ENCODE results near the gene HCFC1.
A peak's percentile ranks its signal among the peaks of the same experiment; 100 is the strongest.

Gene HCFC1

GRCh38 chrX:153956044-153956907 lies 15.3 kb downstream of the HCFC1 start:
- DNase-seq: no peak

- DNase-seq: no peak
Measured at GRCh38 chrX:153955228-153955732, 16.3 kb downstream of the HCFC1 start.

- no peak for DNase-seq
Measured at GRCh38 chrX:153954558-153955227, 16.9 kb downstream of the HCFC1 start.

- DNase-seq: no peak
Measured at GRCh38 chrX:153953892-153954557, 17.6 kb downstream of the HCFC1 start.

GRCh38 chrX:153953342-153953830 lies 18.2 kb downstream of the HCFC1 start:
- peak; percentile 36 for DNase-seq

GRCh38 chrX:153952373-153953026 lies 19.1 kb downstream of the HCFC1 start:
- DNase-seq: no peak

- no peak for DNase-seq
Measured at GRCh38 chrX:153951683-153952372, 19.8 kb downstream of the HCFC1 start.

- DNase-seq: no peak
Measured at GRCh38 chrX:153950127-153950526, 21.5 kb downstream of the HCFC1 start.

- DNase-seq: no peak
Measured at GRCh38 chrX:153948847-153949805, 22.5 kb downstream of the HCFC1 start.

- no peak for DNase-seq
Measured at GRCh38 chrX:153948002-153948466, 23.6 kb downstream of the HCFC1 start.

- DNase-seq: peak; percentile 69
Measured at GRCh38 chrX:153947009-153947769, 24.4 kb downstream of the HCFC1 start.

- DNase-seq: no peak
Measured at GRCh38 chrX:153945956-153946943, 25.4 kb downstream of the HCFC1 start.

- no peak for DNase-seq
Measured at GRCh38 chrX:153944800-153945150, 26.8 kb downstream of the HCFC1 start.

- peak; percentile 5 for DNase-seq
Measured at GRCh38 chrX:153944140-153944799, 27.3 kb downstream of the HCFC1 start, which contains the start of gene RENBP. Gene RENBP, minus strand, starts transcription at chrX:153944643. Its CDS starts 33 bp downstream, at chrX:153944610.

- DNase-seq: no peak
Measured at GRCh38 chrX:153941336-153942252, 30.0 kb downstream of the HCFC1 start.

GRCh38 chrX:153939573-153939972 lies 32.0 kb downstream of the HCFC1 start:
- DNase-seq: no peak

- DNase-seq: no peak
Measured at GRCh38 chrX:153938226-153938786, 33.3 kb downstream of the HCFC1 start.
